22Rv1 (cell line): ENCODE results near the gene SUPT3H.

Experiments used
- H3K27ac ChIP-seq: fragments of 450-650 bp; 2 replicates; pipeline ENCODE4 v1.5.1; 2017
- ZFX ChIP-seq: fragments of 450-650 bp; IDR thresholded peaks from 2 replicates; pipeline ENCODE4 v1.6.1; 2017; ENCODE audit warnings: antibody characterized with exemption, borderline replicate concordance
- TF ChIP-seq, protein P1 (sequence below): fragments of 450-650 bp; IDR thresholded peaks from 2 replicates; pipeline ENCODE4 v1.5.1; 2017; ENCODE audit warnings: mild to moderate bottlenecking

The SUPT3H gene

DNA sequence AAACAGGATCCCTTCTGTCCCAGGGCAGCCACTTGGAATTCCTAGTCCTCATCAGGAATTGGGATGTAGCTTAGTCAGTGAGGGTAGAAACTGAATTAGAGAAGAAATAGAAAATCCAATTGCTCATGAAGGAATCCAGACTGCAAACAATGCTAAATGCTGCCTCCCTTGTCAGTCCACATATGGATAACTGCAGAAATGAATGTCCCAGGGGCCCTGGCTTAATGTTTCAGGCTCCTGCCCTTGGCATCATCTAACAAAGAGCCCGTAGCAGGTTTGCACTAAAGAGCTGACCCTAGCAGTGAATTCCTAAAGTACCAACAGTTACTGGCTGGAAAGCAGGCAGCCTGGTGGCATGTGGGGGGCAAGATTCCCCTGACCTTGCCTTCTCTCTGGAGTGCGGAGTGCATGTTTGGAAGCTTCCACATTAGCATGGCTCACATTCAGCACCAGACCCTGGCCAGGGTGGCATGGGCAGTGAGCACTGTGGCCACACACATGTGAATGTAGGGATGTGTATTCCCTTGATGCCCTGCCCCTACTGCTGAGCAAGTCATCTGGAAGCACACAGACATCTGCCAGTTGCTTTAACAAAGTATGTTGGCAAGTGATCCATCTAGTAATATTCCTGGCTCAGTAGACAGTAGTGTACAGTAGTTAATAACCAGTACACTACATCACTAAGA, 595.7 kb downstream of the SUPT3H start:
- no peak overlapping the region for H3K27ac ChIP-seq
- no peak for TF ChIP-seq ZFX
- TF ChIP-seq, protein P1, sequence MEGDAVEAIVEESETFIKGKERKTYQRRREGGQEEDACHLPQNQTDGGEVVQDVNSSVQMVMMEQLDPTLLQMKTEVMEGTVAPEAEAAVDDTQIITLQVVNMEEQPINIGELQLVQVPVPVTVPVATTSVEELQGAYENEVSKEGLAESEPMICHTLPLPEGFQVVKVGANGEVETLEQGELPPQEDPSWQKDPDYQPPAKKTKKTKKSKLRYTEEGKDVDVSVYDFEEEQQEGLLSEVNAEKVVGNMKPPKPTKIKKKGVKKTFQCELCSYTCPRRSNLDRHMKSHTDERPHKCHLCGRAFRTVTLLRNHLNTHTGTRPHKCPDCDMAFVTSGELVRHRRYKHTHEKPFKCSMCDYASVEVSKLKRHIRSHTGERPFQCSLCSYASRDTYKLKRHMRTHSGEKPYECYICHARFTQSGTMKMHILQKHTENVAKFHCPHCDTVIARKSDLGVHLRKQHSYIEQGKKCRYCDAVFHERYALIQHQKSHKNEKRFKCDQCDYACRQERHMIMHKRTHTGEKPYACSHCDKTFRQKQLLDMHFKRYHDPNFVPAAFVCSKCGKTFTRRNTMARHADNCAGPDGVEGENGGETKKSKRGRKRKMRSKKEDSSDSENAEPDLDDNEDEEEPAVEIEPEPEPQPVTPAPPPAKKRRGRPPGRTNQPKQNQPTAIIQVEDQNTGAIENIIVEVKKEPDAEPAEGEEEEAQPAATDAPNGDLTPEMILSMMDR, result no peak

DNA sequence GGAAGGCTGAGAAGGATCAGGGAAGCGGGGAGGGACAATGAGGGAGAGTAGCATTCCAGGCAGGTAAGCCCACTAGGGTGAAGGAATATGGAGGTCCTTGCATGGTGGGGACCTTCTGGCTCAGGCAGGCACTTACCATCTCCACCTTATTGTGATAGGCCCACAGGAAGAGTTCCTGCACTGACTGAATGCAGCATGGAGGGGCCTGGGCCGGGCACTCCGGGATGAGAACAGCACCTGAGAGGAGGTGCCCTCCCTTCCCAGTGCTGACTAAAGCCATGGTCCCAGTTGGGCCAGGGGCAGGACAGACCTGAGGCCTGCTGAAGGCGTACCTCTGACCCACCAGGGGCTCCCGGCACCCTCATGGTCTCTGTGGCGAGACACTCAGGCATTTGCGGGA, 597.6 kb downstream of the SUPT3H start:
- TF ChIP-seq ZFX, result no peak
- TF ChIP-seq, protein P1, result no peak
- no peak overlapping the region for H3K27ac ChIP-seq

DNA sequence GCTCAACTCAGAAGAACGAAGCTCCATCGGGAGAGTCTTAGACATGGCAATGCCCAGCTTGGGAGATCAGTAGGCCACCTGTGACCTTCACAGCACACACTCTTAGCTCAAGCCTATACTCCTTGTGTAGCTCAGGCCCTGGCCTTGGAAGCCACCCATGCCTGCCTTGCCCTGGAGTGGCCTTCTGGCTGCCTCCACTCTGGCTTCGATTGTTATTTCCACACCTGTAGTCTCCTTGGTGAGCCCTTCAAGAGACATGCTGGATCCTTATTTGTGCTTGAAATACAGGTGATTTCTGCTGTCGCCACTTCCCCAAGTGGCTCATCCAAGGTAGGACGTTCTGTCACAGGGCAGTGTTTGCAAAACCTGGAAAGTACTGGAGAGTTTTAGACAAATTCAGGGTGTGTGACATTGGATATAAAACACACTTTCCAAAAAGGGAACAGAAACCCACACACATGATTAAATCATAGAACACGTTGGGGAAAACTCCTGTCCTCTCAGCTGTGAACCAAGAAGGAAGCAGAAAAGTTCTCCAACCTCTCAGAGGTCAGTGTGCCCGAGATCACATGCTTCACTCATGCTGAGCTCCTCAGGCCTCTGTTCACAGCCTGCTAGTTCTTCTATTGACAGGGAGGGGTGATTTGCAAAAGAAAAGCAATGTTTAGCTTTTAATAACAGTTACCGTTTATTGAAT, 598.5 kb downstream of the SUPT3H start:
- TF ChIP-seq, protein P1, result no peak
- TF ChIP-seq ZFX, result no peak
- no peak overlapping the region for H3K27ac ChIP-seq
